Measurements from ENCODE around the gene DICER1.

- TF ChIP-seq POLR2A (IDR thresholded peaks at IDR 0.05) (no peak), CTCF (IDR thresholded peaks at IDR 0.05) (no peak)
Measured at GRCh38 chr14:95190346-95190840, 33.1 kb upstream of the DICER1 start.

Measured in adrenal gland (tissue), 5 donors.